Measurements from ENCODE around the gene TMEM204. TPM values are rescaled to one million over a fixed set of nuclear protein-coding genes. Genes with fewer than 3 reads are reported as not detected.

Gene TMEM204
- total RNA-seq, 2 donors from 2014 or later, result 2.9 to 5.0 TPM

DNA sequence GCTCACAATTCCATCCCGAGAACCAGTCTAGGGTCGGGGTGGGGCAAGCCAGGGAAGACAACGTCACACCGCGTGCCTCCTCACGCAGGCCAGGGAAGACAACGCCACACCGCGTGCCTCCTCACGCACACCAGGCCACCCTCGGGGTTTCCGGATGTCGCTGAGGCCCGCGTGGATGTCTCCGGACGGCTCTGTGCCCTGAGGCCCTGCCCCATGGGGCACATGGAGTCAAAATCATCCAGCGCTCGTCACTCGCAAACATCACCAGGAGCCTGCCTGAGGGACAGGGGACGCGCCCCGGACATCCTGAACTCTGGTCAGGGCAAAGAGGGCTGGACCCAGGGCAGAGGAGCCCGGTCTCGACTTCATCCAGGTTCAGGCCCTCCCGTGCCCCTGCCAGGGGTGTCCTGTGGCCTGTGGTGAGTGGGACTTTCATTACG, 3.7 kb downstream of the TMEM204 start:
- TF ChIP-seq, protein P1, sequence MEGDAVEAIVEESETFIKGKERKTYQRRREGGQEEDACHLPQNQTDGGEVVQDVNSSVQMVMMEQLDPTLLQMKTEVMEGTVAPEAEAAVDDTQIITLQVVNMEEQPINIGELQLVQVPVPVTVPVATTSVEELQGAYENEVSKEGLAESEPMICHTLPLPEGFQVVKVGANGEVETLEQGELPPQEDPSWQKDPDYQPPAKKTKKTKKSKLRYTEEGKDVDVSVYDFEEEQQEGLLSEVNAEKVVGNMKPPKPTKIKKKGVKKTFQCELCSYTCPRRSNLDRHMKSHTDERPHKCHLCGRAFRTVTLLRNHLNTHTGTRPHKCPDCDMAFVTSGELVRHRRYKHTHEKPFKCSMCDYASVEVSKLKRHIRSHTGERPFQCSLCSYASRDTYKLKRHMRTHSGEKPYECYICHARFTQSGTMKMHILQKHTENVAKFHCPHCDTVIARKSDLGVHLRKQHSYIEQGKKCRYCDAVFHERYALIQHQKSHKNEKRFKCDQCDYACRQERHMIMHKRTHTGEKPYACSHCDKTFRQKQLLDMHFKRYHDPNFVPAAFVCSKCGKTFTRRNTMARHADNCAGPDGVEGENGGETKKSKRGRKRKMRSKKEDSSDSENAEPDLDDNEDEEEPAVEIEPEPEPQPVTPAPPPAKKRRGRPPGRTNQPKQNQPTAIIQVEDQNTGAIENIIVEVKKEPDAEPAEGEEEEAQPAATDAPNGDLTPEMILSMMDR (IDR thresholded peaks at IDR 0.05), result no peak
- Histone ChIP-seq H3K36me3 (no peaks in the 10 kb centered on the region), H3K4me3 (no peak overlapping the region), H3K4me1 (no peaks in the 10 kb centered on the region), H3K27ac (no peak overlapping the region), H3K9me3 (no peaks in the 10 kb centered on the region), H3K27me3 (no peaks in the 10 kb centered on the region), H3K9ac (ENCODE audit: low read depth in 2 of 2, low read length in 2 of 2) (peak overlapping the region in 1 of 2 donors; percentile 35)
- intact Hi-C loops (cut with DNase I), result no loop called here
- DNase-seq, result no peak

DNA sequence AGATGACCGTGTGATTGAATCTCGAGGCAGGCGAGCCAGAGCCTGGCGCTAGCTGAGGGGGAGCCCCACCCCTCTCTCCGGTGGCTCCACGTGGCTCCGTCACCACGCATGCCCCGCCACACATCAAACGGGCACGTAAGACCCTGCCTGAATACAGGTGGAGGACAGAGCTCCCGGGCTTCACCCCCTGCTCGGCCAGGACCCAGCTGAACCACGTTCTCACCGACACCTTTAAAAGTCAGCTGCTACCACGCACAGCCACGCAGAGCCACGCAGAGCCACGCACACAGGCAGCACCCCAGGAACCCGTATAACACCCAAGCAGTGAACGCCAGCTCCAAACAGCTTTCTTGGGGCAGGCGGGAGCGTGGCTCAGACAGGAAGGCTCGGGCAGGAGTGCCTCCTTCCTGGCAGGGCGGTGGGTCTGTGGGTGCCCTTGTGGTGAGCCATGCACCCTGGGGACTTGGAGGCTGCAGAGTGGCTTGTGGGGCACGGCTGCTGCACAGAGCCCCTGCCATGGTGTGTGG, 4.4 kb downstream of the TMEM204 start:
- no peaks in the 10 kb centered on the region for H3K9me3 ChIP-seq
- no peaks in the 10 kb centered on the region for H3K36me3 ChIP-seq
- DNase-seq, result no peak
- no peaks in the 10 kb centered on the region for H3K4me1 ChIP-seq
- H3K27me3 ChIP-seq, result no peaks in the 10 kb centered on the region
- H3K9ac ChIP-seq (ENCODE audit: low read depth in 2 of 2, low read length in 2 of 2), result no peak overlapping the region
- TF ChIP-seq, protein P1 (IDR thresholded peaks at IDR 0.05), result no peak
- H3K27ac ChIP-seq, result no peak overlapping the region
- H3K4me3 ChIP-seq, result no peak overlapping the region
- intact Hi-C loops (cut with DNase I), result no loop called here

- intact Hi-C loops (cut with DNase I), result no loop called here
- Histone ChIP-seq H3K4me1 (no peaks in the 10 kb centered on the region), H3K9me3 (no peaks in the 10 kb centered on the region), H3K27ac (no peak overlapping the region), H3K9ac (ENCODE audit: low read depth in 2 of 2, low read length in 2 of 2) (peak overlapping the region in 1 of 2 donors; percentile 12), H3K27me3 (no peaks in the 10 kb centered on the region), H3K4me3 (no peak overlapping the region), H3K36me3 (no peaks in the 10 kb centered on the region)
- TF ChIP-seq, protein P1 (IDR thresholded peaks at IDR 0.05), result no peak
- no peak for DNase-seq
Observed at GRCh38 chr16:1538804-1539520, 5.5 kb downstream of the TMEM204 start.

DNA sequence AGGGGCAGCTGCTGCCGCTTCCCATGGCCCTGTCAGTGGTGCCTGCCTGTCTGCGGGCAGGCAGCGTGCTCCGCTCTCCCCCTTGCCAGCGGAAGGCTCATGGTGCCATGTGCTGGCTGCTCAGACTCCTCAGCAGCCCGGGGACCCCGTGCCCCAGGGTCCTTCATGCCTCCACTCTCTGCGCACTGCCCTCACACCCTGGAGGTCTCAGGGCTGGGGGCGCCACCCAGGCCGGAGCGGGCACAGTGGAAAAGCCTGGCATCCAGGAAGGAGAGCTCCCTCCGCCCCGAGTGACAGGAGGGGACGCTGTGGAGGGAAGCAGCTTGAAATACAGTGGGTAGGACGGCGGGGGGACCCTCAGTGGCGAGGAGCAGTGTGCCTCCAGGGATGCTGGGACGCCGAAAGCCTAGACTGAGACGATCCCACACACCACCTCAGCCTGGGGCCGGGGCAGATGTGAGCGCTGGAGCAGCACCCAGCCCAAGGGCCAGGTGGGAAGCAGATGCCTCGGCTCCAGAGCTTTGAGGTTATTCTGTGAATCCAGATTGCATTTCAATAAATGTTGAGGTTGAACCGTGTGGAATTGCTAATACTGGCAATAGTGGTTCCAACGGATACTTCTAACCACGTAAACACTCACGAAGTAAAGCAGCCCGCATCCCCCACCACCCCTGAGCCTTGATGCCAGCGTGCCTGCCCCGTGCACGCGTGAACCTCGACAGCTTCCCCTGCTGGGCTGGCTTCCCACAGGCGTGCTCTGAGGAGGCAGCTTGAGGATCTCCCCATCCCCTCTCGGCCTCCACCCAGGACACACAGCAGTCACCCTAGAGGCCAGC, 6.5 kb downstream of the TMEM204 start:
- no peaks in the 10 kb centered on the region for H3K36me3 ChIP-seq
- intact Hi-C loops (cut with DNase I), result no loop called here
- H3K9me3 ChIP-seq, result no peaks in the 10 kb centered on the region
- H3K27me3 ChIP-seq, result no peaks in the 10 kb centered on the region
- H3K27ac ChIP-seq, result no peak overlapping the region
- H3K4me1 ChIP-seq, result no peaks in the 10 kb centered on the region
- DNase-seq, result no peak
- no peak overlapping the region for H3K9ac ChIP-seq (ENCODE audit: low read depth in 2 of 2, low read length in 2 of 2)
- no peak overlapping the region for H3K4me3 ChIP-seq
- TF ChIP-seq, protein P1 (IDR thresholded peaks at IDR 0.05), result no peak

- intact Hi-C loops (cut with DNase I), result no loop called here
- no peaks in the 10 kb centered on the region for H3K36me3 ChIP-seq
- H3K27ac ChIP-seq, result no peak overlapping the region
- no peaks in the 10 kb centered on the region for H3K9me3 ChIP-seq
- no peak overlapping the region for H3K4me3 ChIP-seq
- TF ChIP-seq, protein P1 (IDR thresholded peaks at IDR 0.05), result no peak
- DNase-seq, result no peak
- peaks cover 3% of the 10 kb centered on the region for H3K4me1 ChIP-seq
- no peak overlapping the region for H3K9ac ChIP-seq (ENCODE audit: low read depth in 2 of 2, low read length in 2 of 2)
- no peaks in the 10 kb centered on the region for H3K27me3 ChIP-seq
Observed at GRCh38 chr16:1540556-1540855, 7.0 kb downstream of the TMEM204 start.
